Prostate gland (tissue), 2 donors: Measurements from ENCODE around the gene CMTM2. TPM values are rescaled to one million over a fixed set of nuclear protein-coding genes. Genes with fewer than 3 reads are reported as not detected.

Source experiments
- DNase-seq: peaks from one replicate; pipeline ENCODE4 v3.0.0-alpha.2; 2019; ENCODE audit warnings: low spot score
- H3K27ac ChIP-seq, 2 donors: fragments of 200-600 bp; sonication (generic); 2 replicates each; pipeline ENCODE4 v1.5.1; 2017 to 2019
- H3K27me3 ChIP-seq: fragments of 200-600 bp; sonication (generic); replicated peaks from 2 replicates; pipeline ENCODE4 v1.5.1; 2019; ENCODE audit not compliant: insufficient read depth
- H3K36me3 ChIP-seq, 2 donors: fragments of 200-600 bp; sonication (generic); 1 replicate in 1 of 2; 2 replicates in 1 of 2; pipeline versions ENCODE4 v1.5.1 to v1.8.1; 2017 to 2019
- H3K4me1 ChIP-seq: fragments of 200-600 bp; sonication (generic); replicated peaks from 2 replicates; pipeline ENCODE4 v1.5.1; 2019
- H3K4me3 ChIP-seq, 2 donors: fragments of 200-600 bp; sonication (generic); 2 replicates each; pipeline ENCODE4 v1.5.1; 2017 to 2019
- H3K9me3 ChIP-seq: fragments of 200-600 bp; sonication (generic); 2 replicates; pipeline ENCODE4 v1.5.1; 2017
- POLR2A ChIP-seq: fragments of 450-650 bp; IDR thresholded peaks from one replicate; pipeline ENCODE4 v1.6.1; 2016; ENCODE audit warnings: antibody characterized with exemption, mild to moderate bottlenecking
- POLR2AphosphoS5 ChIP-seq: sonication (generic); formaldehyde crosslinking; IDR thresholded peaks from one replicate; pipeline ENCODE4 v1.6.1; 2017; ENCODE audit warnings: antibody characterized with exemption
- WGBS: methylation state at CpG from one replicate; pipeline ENCODE4 v1.1.5; 2018; 5-methylcytosine and 5-hydroxymethylcytosine counted together
- intact Hi-C: fragments of 100-400 bp; cut with DNase I; formaldehyde crosslinking; loops from one replicate; pipeline ENCODE4 v1.14.2; 2022
- total RNA-seq, 2 donors: library from RNA; depleted of rRNA; stranded (reverse); fragments of >200 nt; gene quantifications; one replicate each; pipeline ENCODE4 v1.1.0, GENCODE V29; 2016
- TF ChIP-seq, protein P1 (sequence below), 4 experiments: fragments of 200-600 bp in 2 of 4; fragments of 450-650 bp in 2 of 4; sonication (generic) in 2 of 4; IDR thresholded peaks; 1 replicate in 3 of 4; 2 replicates in 1 of 4; pipeline ENCODE4 v1.5.1; 2016 to 2019; ENCODE audit warnings: antibody characterized with exemption in 4 of 4, mild to moderate bottlenecking in 2 of 4, moderate library complexity in 2 of 4

The CMTM2 gene
- total RNA-seq, 2 donors from 2014 or later: 62.9 TPM; not detected in 1

DNA sequence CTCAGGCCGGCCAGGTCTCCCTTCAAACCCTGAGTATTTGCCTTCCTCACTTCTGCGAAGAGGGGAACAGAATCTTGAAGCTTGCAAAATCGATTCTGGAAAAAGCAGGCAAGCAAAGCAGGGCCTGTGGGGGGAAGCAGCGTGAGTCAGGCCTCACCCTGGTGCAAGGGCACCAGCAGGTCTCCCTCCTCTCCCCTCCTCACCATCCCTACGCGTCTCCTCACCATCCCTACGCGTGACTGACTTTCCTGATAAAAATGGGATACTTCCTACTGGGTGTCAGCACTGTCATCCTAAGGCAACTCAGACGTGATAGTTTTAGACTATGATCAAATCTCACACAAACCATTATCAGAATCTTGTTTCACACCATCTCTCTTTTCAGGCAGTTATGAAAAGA is 37.3 kb downstream of the CMTM2 start:
- 82% methylated on average over 9 of the region's 9 CpGs for WGBS
- H3K36me3 ChIP-seq: no peaks in the 10 kb centered on the region
- intact Hi-C loops: no loop called here

GRCh38 chr16:66617010-66617434 is 37.8 kb downstream of the CMTM2 start:
- TF ChIP-seq, protein P1, sequence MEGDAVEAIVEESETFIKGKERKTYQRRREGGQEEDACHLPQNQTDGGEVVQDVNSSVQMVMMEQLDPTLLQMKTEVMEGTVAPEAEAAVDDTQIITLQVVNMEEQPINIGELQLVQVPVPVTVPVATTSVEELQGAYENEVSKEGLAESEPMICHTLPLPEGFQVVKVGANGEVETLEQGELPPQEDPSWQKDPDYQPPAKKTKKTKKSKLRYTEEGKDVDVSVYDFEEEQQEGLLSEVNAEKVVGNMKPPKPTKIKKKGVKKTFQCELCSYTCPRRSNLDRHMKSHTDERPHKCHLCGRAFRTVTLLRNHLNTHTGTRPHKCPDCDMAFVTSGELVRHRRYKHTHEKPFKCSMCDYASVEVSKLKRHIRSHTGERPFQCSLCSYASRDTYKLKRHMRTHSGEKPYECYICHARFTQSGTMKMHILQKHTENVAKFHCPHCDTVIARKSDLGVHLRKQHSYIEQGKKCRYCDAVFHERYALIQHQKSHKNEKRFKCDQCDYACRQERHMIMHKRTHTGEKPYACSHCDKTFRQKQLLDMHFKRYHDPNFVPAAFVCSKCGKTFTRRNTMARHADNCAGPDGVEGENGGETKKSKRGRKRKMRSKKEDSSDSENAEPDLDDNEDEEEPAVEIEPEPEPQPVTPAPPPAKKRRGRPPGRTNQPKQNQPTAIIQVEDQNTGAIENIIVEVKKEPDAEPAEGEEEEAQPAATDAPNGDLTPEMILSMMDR (IDR thresholded peaks at IDR 0.05): no peak
- TF ChIP-seq POLR2A (no peak), POLR2AphosphoS5 (no peak)
- intact Hi-C loops: no loop called here
- Histone ChIP-seq H3K27ac (no peak overlapping the region), H3K27me3 (no peaks in the 10 kb centered on the region), H3K9me3 (no peaks in the 10 kb centered on the region), H3K4me1 (peaks cover 6% of the 10 kb centered on the region), H3K4me3 (no peak overlapping the region), H3K36me3 (no peaks in the 10 kb centered on the region)
- DNase-seq: no peak
- 75% methylated on average over 2 of the region's 2 CpGs for WGBS

More for the DNA sequence above, 37.3 kb downstream of the CMTM2 start:
- H3K9me3 ChIP-seq: no peaks in the 10 kb centered on the region
- TF ChIP-seq, protein P1 (IDR thresholded peaks at IDR 0.05): no peak
- no peak for TF ChIP-seq POLR2AphosphoS5
- no peak for TF ChIP-seq POLR2A
- H3K27ac ChIP-seq: no peak overlapping the region
- DNase-seq: no peak
- peaks cover 6% of the 10 kb centered on the region for H3K4me1 ChIP-seq
- no peak overlapping the region for H3K4me3 ChIP-seq
- H3K27me3 ChIP-seq: no peaks in the 10 kb centered on the region

GRCh38 chr16:66617728-66618127 is 38.5 kb downstream of the CMTM2 start:
- intact Hi-C loops: no loop called here
- no peak for DNase-seq
- no peaks in the 10 kb centered on the region for H3K9me3 ChIP-seq
- no peak overlapping the region for H3K4me3 ChIP-seq
- H3K27ac ChIP-seq: peak overlapping the region in 1 of 2 donors; percentile 21
- peaks cover 6% of the 10 kb centered on the region for H3K4me1 ChIP-seq
- 45% methylated on average over 7 of the region's 7 CpGs for WGBS
- TF ChIP-seq, protein P1 (IDR thresholded peaks at IDR 0.05): no peak
- no peak for TF ChIP-seq POLR2A
- TF ChIP-seq POLR2AphosphoS5: no peak
- no peaks in the 10 kb centered on the region for H3K36me3 ChIP-seq
- H3K27me3 ChIP-seq: no peaks in the 10 kb centered on the region

DNA sequence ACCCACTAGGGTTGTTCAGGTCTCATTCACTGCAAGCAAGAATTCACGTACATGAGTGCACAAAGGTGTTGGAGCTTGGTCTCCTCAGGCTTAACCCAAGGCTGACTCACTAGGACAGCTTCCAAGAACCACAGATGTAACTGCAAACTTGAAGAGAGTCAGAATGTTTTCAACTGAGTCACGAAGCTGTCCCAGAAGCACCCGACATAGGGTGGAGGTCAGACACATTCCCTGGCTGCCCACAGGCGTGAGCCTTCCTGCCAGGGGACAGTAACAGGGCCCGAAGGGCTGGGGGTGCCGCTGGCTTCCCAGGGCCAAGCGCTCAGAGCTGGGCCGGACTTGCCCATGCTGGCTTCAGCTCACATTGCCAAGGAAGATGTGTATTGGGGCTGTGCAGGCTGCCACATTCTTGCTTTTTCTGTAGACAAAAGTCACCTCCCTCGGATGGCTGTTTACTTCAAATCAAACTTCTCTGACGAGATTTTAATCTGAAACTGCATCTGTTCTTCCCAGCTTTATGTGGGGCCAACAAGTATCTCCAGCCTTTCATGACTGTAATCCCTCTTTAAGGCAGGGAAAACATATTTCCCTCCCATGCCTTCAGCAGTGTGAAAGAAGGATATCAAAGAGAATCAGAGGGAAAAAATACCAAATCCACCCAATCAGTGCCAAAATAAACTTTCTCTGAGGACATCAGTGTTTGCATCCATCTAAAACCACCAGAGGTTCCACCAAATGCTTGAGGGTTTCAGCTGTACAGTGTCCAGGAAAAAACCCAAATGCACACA is 39.5 kb downstream of the CMTM2 start:
- H3K27ac ChIP-seq: peak overlapping the region; percentile 30 to 47
- H3K4me1 ChIP-seq: peaks cover 6% of the 10 kb centered on the region
- intact Hi-C loops: no loop called here
- no peak overlapping the region for H3K4me3 ChIP-seq
- TF ChIP-seq, protein P1 (IDR thresholded peaks at IDR 0.05): no peak
- TF ChIP-seq POLR2AphosphoS5 (no peak), POLR2A (no peak)
- H3K9me3 ChIP-seq: no peaks in the 10 kb centered on the region
- no peaks in the 10 kb centered on the region for H3K27me3 ChIP-seq
- DNase-seq: no peak
- WGBS: 16% methylated on average over 9 of the region's 10 CpGs
- no peaks in the 10 kb centered on the region for H3K36me3 ChIP-seq
